AG09309 (cell line): ENCODE results near the gene ZNF784.

ENCODE experiments used
- DNase-seq: peaks from one replicate; pipeline ENCODE4 v3.0.0-alpha.2; 2010; ENCODE audit warnings: low read depth
- H3K4me3 ChIP-seq: 2 replicates; pipeline ENCODE4 v1.5.1; 2011; ENCODE audit warnings: mild to moderate bottlenecking, low read depth, low read length, moderate library complexity; ENCODE audit not compliant: control insufficient read depth
- TF ChIP-seq, protein P1 (sequence below): IDR thresholded peaks from 2 replicates; pipeline ENCODE4 v1.5.1; 2011; ENCODE audit warnings: mild to moderate bottlenecking, low read depth, low read length, inconsistent platforms; ENCODE audit not compliant: insufficient read depth, control insufficient read depth; ENCODE audit errors: missing control alignments

The ZNF784 gene

GRCh38 chr19:55647732-55648584 is 23.6 kb upstream of the ZNF784 start, which contains the start of gene CCDC106:
CCDC106 (plus strand) TSS chr19:55648212; CDS start chr19:55649047, 835 bp downstream.
- peak within 1 kb of the TSS; percentile 55 for H3K4me3 ChIP-seq
- DNase-seq, result no peak
- TF ChIP-seq, protein P1, sequence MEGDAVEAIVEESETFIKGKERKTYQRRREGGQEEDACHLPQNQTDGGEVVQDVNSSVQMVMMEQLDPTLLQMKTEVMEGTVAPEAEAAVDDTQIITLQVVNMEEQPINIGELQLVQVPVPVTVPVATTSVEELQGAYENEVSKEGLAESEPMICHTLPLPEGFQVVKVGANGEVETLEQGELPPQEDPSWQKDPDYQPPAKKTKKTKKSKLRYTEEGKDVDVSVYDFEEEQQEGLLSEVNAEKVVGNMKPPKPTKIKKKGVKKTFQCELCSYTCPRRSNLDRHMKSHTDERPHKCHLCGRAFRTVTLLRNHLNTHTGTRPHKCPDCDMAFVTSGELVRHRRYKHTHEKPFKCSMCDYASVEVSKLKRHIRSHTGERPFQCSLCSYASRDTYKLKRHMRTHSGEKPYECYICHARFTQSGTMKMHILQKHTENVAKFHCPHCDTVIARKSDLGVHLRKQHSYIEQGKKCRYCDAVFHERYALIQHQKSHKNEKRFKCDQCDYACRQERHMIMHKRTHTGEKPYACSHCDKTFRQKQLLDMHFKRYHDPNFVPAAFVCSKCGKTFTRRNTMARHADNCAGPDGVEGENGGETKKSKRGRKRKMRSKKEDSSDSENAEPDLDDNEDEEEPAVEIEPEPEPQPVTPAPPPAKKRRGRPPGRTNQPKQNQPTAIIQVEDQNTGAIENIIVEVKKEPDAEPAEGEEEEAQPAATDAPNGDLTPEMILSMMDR, result no peak

GRCh38 chr19:55646889-55647731 is 22.7 kb upstream of the ZNF784 start:
- TF ChIP-seq, protein P1, result no peak
- H3K4me3 ChIP-seq, result peak overlapping the region; percentile 55
- no peak for DNase-seq

DNA sequence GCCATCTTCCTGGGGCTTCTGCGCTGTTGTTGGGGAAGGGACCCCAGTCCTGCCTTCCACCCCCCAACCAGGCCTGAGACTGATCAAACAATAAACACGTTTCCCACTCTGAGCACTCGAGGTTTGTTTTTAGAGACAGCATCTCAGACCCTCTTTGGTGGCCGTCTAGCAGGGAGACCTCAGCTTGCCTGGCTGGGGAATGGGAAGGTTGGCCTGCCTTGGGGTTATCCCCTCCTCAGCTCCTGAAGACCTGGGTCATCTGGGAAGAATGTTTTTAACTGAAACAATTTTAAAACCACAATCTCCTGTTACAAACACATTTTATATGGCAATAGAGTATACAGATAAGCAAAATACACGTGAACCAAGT is 21.1 kb upstream of the ZNF784 start:
- no peak for DNase-seq
- H3K4me3 ChIP-seq, result no peak overlapping the region

GRCh38 chr19:55644842-55645511 is 20.6 kb upstream of the ZNF784 start:
- peak overlapping the region; percentile 78 for H3K4me3 ChIP-seq
- TF ChIP-seq, protein P1, result no peak
- DNase-seq, result no peak

More for the DNA sequence above, 21.1 kb upstream of the ZNF784 start:
- TF ChIP-seq, protein P1, result no peak

GRCh38 chr19:55644191-55644833 is 19.9 kb upstream of the ZNF784 start:
- H3K4me3 ChIP-seq, result peak overlapping the region; percentile 78
- no peak for DNase-seq
- TF ChIP-seq, protein P1, result no peak

- H3K4me3 ChIP-seq, result peak overlapping the region; percentile 78
- TF ChIP-seq, protein P1, result no peak
- no peak for DNase-seq
Measured at GRCh38 chr19:55643887-55644176, 19.5 kb upstream of the ZNF784 start.
